IMR-90 (cell line): ENCODE measurements around the gene NGFR.

Source experiments
- BHLHE40 ChIP-seq: fragments of 150-350 bp; IDR thresholded peaks from 2 replicates; pipeline ENCODE4 v1.6.1; 2016; ENCODE audit warnings: mild to moderate bottlenecking, low read depth, low read length
- CEBPB ChIP-seq: IDR thresholded peaks from 2 replicates; pipeline ENCODE4 v1.6.1; 2012; ENCODE audit warnings: low read depth, low read length, improper control_type of control experiment
- CTCF ChIP-seq: conservative IDR thresholded peaks from 2 replicates; pipeline ENCODE4 v1.5.1; 2012; ENCODE audit warnings: mild to moderate bottlenecking, low read depth, low read length, improper control_type of control experiment
- ELK1 ChIP-seq: fragments of 150-350 bp; IDR thresholded peaks from 2 replicates; pipeline ENCODE4 v1.6.1; 2016; ENCODE audit warnings: low read depth, mild to moderate bottlenecking, low read length, moderate library complexity, borderline replicate concordance
- FOS ChIP-seq: fragments of 150-350 bp; IDR thresholded peaks from 2 replicates; pipeline ENCODE4 v1.6.1; 2016; ENCODE audit warnings: low read depth, low read length
- MAFK ChIP-seq: IDR thresholded peaks from 2 replicates; pipeline ENCODE4 v1.6.1; 2012; ENCODE audit warnings: low read depth, low read length, improper control_type of control experiment
- MAZ ChIP-seq: IDR thresholded peaks from 2 replicates; pipeline ENCODE4 v1.6.1; 2012; ENCODE audit warnings: low read depth, mild to moderate bottlenecking, low read length, improper control_type of control experiment, moderate library complexity, borderline replicate concordance
- MXI1 ChIP-seq: IDR thresholded peaks from 2 replicates; pipeline ENCODE4 v1.6.1; 2012; ENCODE audit warnings: low read depth, mild to moderate bottlenecking, low read length, moderate library complexity, borderline replicate concordance
- POLR2A ChIP-seq: IDR thresholded peaks from 2 replicates; pipeline ENCODE4 v1.6.1; 2012; ENCODE audit warnings: mild to moderate bottlenecking, low read depth, low read length
- RAD21 ChIP-seq: IDR thresholded peaks from 2 replicates; pipeline ENCODE4 v1.6.1; 2012; ENCODE audit warnings: low read length, improper control_type of control experiment
- RFX5 ChIP-seq: IDR thresholded peaks from 2 replicates; pipeline ENCODE4 v1.8.0; 2012; ENCODE audit warnings: low read depth, mild to moderate bottlenecking, low read length, moderate library complexity
- SMC3 ChIP-seq: fragments of 150-350 bp; IDR thresholded peaks from 2 replicates; pipeline ENCODE4 v1.6.1; 2016; ENCODE audit warnings: low read depth, mild to moderate bottlenecking, antibody characterized with exemption, low read length, moderate library complexity
- USF2 ChIP-seq: fragments of 150-350 bp; IDR thresholded peaks from 2 replicates; pipeline ENCODE4 v1.6.1; 2017; ENCODE audit warnings: mild to moderate bottlenecking, antibody characterized with exemption, low read length, low read depth

- no peak for TF ChIP-seq CTCF
- no peak for TF ChIP-seq POLR2A
- TF ChIP-seq USF2, result no peak
- TF ChIP-seq BHLHE40, result no peak
- no peak for TF ChIP-seq MAFK
- no peak for TF ChIP-seq ELK1
- no peak for TF ChIP-seq CEBPB
- TF ChIP-seq SMC3, result no peak
- TF ChIP-seq MAZ, result no peak
- TF ChIP-seq MXI1, result no peak
- no peak for TF ChIP-seq RAD21
- no peak for TF ChIP-seq FOS
- TF ChIP-seq RFX5, result no peak
These were observed 15.6 kb downstream of the NGFR start for GRCh38 chr17:49510720-49511110.
